ENCODE data around the gene UBTD1.

The UBTD1 gene

GRCh38 chr10:97510686-97511085 is 12.0 kb downstream of the UBTD1 start:
- Histone ChIP-seq H3K4me2 (ENCODE audit: low read depth, low read length, poor library complexity, severe bottlenecking) (no peak overlapping the region), H4K20me1 (ENCODE audit: low read depth, low read length) (no peaks in the 10 kb centered on the region), H3F3A (ENCODE audit: insufficient read depth) (no peaks in the 10 kb centered on the region), H3K27ac (ENCODE audit: low read depth, low read length) (no peak overlapping the region), H3K4me3 (ENCODE audit: insufficient read depth, low read length, poor library complexity, severe bottlenecking) (no peak overlapping the region), H2AFZ (ENCODE audit: low read depth, low read length, severe bottlenecking) (no peak overlapping the region), H3K9me3 (ENCODE audit: insufficient read depth, low read length) (no peaks in the 10 kb centered on the region), H3K36me3 (ENCODE audit: low read length) (no peaks in the 10 kb centered on the region), H3K9me2 (replicated peaks; ENCODE audit: insufficient read depth, low read length) (no peaks in the 10 kb centered on the region), H3K79me2 (ENCODE audit: insufficient read depth, low read length) (no peaks in the 10 kb centered on the region), H3K9ac (ENCODE audit: low read length) (no peak overlapping the region), H3K27me3 (ENCODE audit: low read length) (no peaks in the 10 kb centered on the region)
- no peak for TF ChIP-seq EZH2phosphoT487 (conservative IDR thresholded peaks at IDR 0.05; ENCODE audit: low read length)
- TF ChIP-seq CTCF (IDR thresholded peaks at IDR 0.05; ENCODE audit: insufficient read depth, low read length, poor library complexity, severe bottlenecking) = no peak

GRCh38 chr10:97511711-97512440 is 13.2 kb downstream of the UBTD1 start:
- H3K27me3 ChIP-seq (ENCODE audit: low read length) = no peaks in the 10 kb centered on the region
- H3K27ac ChIP-seq (ENCODE audit: low read depth, low read length) = no peak overlapping the region
- H3K36me3 ChIP-seq (ENCODE audit: low read length) = no peaks in the 10 kb centered on the region
- H3K4me3 ChIP-seq (ENCODE audit: insufficient read depth, low read length, poor library complexity, severe bottlenecking) = no peak overlapping the region
- H3K79me2 ChIP-seq (ENCODE audit: insufficient read depth, low read length) = no peaks in the 10 kb centered on the region
- H3K9ac ChIP-seq (ENCODE audit: low read length) = no peak overlapping the region
- no peak for TF ChIP-seq CTCF (IDR thresholded peaks at IDR 0.05; ENCODE audit: insufficient read depth, low read length, poor library complexity, severe bottlenecking)
- no peaks in the 10 kb centered on the region for H3K9me2 ChIP-seq (replicated peaks; ENCODE audit: insufficient read depth, low read length)
- no peaks in the 10 kb centered on the region for H3K9me3 ChIP-seq (ENCODE audit: insufficient read depth, low read length)
- no peak overlapping the region for H3K4me2 ChIP-seq (ENCODE audit: low read depth, low read length, poor library complexity, severe bottlenecking)
- no peaks in the 10 kb centered on the region for H4K20me1 ChIP-seq (ENCODE audit: low read depth, low read length)
- no peaks in the 10 kb centered on the region for H3F3A ChIP-seq (ENCODE audit: insufficient read depth)
- no peak overlapping the region for H2AFZ ChIP-seq (ENCODE audit: low read depth, low read length, severe bottlenecking)

GRCh38 chr10:97512993-97513392 is 14.3 kb downstream of the UBTD1 start:
- Histone ChIP-seq H3K27me3 (ENCODE audit: low read length) (no peaks in the 10 kb centered on the region), H3K36me3 (ENCODE audit: low read length) (no peaks in the 10 kb centered on the region), H3K4me2 (ENCODE audit: low read depth, low read length, poor library complexity, severe bottlenecking) (no peak overlapping the region), H3F3A (ENCODE audit: insufficient read depth) (no peaks in the 10 kb centered on the region), H4K20me1 (ENCODE audit: low read depth, low read length) (no peaks in the 10 kb centered on the region), H3K79me2 (ENCODE audit: insufficient read depth, low read length) (no peaks in the 10 kb centered on the region), H3K27ac (ENCODE audit: low read depth, low read length) (no peak overlapping the region), H2AFZ (ENCODE audit: low read depth, low read length, severe bottlenecking) (no peak overlapping the region), H3K9ac (ENCODE audit: low read length) (no peak overlapping the region), H3K9me3 (ENCODE audit: insufficient read depth, low read length) (no peaks in the 10 kb centered on the region), H3K4me3 (ENCODE audit: insufficient read depth, low read length, poor library complexity, severe bottlenecking) (no peak overlapping the region), H3K9me2 (replicated peaks; ENCODE audit: insufficient read depth, low read length) (no peaks in the 10 kb centered on the region)
- no peak for TF ChIP-seq CTCF (IDR thresholded peaks at IDR 0.05; ENCODE audit: insufficient read depth, low read length, poor library complexity, severe bottlenecking)
- TF ChIP-seq EZH2phosphoT487 (conservative IDR thresholded peaks at IDR 0.05; ENCODE audit: low read length) = no peak

All from SU-DHL-6 (cell line).